ENCODE data around the gene CAB39L.

CAB39L gene

DNA sequence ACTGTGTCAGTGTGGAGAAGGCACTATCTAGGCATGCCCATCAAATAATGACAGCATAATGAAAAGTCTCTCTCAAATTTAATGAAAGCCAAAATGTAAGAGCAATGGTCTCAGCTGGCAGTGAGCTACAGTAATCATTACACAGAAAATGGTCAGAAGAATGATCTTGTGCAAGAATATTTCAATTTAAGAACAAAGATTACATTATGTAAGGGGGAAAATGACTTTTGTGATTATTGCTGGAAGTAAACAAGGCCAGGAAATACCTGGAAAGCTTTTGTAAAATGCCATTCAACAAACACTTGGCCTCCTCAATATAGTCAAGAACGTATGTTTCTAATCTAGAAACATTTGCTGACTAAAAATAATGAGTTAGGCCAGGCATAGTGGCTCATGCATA lies 89.1 kb downstream of the CAB39L start:
- Histone ChIP-seq H3K4me1 (ENCODE audit: control insufficient read depth in 2 of 2, insufficient read depth in 2 of 2, low read length in 2 of 2) (no peaks in the 10 kb centered on the region), H3K27ac (ENCODE audit: low read depth in 2 of 2, low read length in 2 of 2) (no peak overlapping the region), H3K36me3 (ENCODE audit: control insufficient read depth in 2 of 2, insufficient read depth in 2 of 2, low read length in 2 of 2) (peaks cover 0 to 5% of the 10 kb centered on the region in 2 donors), H3K27me3 (ENCODE audit: control insufficient read depth in 2 of 2, insufficient read depth in 2 of 2, low read length in 2 of 2) (no peaks in the 10 kb centered on the region), H3K4me3 (ENCODE audit: low read length in 2 of 2) (no peak overlapping the region), H3K9me3 (ENCODE audit: control insufficient read depth in 2 of 2, low read length in 2 of 2) (no peaks in the 10 kb centered on the region), H3K9ac (ENCODE audit: low read depth in 1 of 2, low read length in 2 of 2) (no peak overlapping the region)

GRCh38 chr13:49353908-49354307 lies 90.0 kb downstream of the CAB39L start:
- Histone ChIP-seq H3K9me3 (ENCODE audit: control insufficient read depth in 2 of 2, low read length in 2 of 2) (no peaks in the 10 kb centered on the region), H3K9ac (ENCODE audit: low read depth in 1 of 2, low read length in 2 of 2) (no peak overlapping the region), H3K36me3 (ENCODE audit: control insufficient read depth in 2 of 2, insufficient read depth in 2 of 2, low read length in 2 of 2) (peaks cover 0 to 2% of the 10 kb centered on the region in 2 donors), H3K27ac (ENCODE audit: low read depth in 2 of 2, low read length in 2 of 2) (peak overlapping the region in 1 of 2 donors; percentile 5), H3K4me1 (ENCODE audit: control insufficient read depth in 2 of 2, insufficient read depth in 2 of 2, low read length in 2 of 2) (no peaks in the 10 kb centered on the region), H3K27me3 (ENCODE audit: control insufficient read depth in 2 of 2, insufficient read depth in 2 of 2, low read length in 2 of 2) (no peaks in the 10 kb centered on the region), H3K4me3 (ENCODE audit: low read length in 2 of 2) (no peak overlapping the region)

DNA sequence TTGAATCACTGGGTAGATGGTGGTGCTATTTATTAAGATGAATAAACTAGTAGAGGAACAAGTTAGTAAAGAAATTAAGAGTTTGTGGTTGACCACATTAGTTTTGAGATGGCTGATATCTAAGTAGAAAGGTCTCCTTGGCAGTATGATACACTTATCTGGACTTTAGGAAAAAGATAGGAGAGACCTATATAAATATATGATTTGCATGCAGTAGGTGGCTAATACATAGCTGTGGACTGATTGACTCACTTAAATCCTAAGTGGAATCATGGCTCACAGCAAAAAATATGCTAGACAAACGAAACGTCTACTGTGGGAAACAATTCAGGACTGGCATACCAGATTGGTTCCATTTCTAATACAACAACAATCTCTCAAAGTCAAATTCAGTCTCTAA lies 92.0 kb downstream of the CAB39L start:
- Histone ChIP-seq H3K4me3 (ENCODE audit: low read length in 2 of 2) (no peak overlapping the region), H3K36me3 (ENCODE audit: control insufficient read depth in 2 of 2, insufficient read depth in 2 of 2, low read length in 2 of 2) (peaks cover 0 to 2% of the 10 kb centered on the region in 2 donors), H3K9me3 (ENCODE audit: control insufficient read depth in 2 of 2, low read length in 2 of 2) (no peaks in the 10 kb centered on the region), H3K27ac (ENCODE audit: low read depth in 2 of 2, low read length in 2 of 2) (no peak overlapping the region), H3K27me3 (ENCODE audit: control insufficient read depth in 2 of 2, insufficient read depth in 2 of 2, low read length in 2 of 2) (no peaks in the 10 kb centered on the region), H3K9ac (ENCODE audit: low read depth in 1 of 2, low read length in 2 of 2) (no peak overlapping the region), H3K4me1 (ENCODE audit: control insufficient read depth in 2 of 2, insufficient read depth in 2 of 2, low read length in 2 of 2) (no peaks in the 10 kb centered on the region)

DNA sequence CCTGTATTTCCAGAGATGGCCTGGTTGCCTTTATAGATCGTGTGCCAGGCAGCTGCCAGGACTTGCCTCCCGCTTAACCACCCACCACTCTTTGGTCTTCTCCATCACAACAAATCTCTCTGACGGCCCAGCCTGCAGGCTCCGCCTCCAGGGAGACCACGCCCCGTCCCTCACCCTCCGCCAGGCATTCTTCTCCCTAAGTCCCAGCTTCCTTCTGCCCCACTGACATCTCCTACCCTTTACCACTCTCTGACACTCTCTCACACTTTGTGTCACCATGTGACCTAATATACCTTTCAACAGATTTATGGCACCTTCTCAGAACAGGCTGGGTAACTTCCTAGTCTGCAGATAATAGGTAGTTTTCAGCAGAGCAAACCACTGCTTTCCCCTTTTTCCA lies 95.1 kb downstream of the CAB39L start:
- H3K27me3 ChIP-seq (ENCODE audit: control insufficient read depth in 2 of 2, insufficient read depth in 2 of 2, low read length in 2 of 2), result no peaks in the 10 kb centered on the region
- H3K36me3 ChIP-seq (ENCODE audit: control insufficient read depth in 2 of 2, insufficient read depth in 2 of 2, low read length in 2 of 2), result peaks cover 0 to 2% of the 10 kb centered on the region in 2 donors
- H3K9me3 ChIP-seq (ENCODE audit: control insufficient read depth in 2 of 2, low read length in 2 of 2), result no peaks in the 10 kb centered on the region
- H3K27ac ChIP-seq (ENCODE audit: low read depth in 2 of 2, low read length in 2 of 2), result no peak overlapping the region
- H3K4me3 ChIP-seq (ENCODE audit: low read length in 2 of 2), result no peak overlapping the region
- H3K4me1 ChIP-seq (ENCODE audit: control insufficient read depth in 2 of 2, insufficient read depth in 2 of 2, low read length in 2 of 2), result no peaks in the 10 kb centered on the region
- no peak overlapping the region for H3K9ac ChIP-seq (ENCODE audit: low read depth in 1 of 2, low read length in 2 of 2)

GRCh38 chr13:49347650-49348385 lies 96.0 kb downstream of the CAB39L start:
- Histone ChIP-seq H3K27me3 (ENCODE audit: control insufficient read depth in 2 of 2, insufficient read depth in 2 of 2, low read length in 2 of 2) (no peaks in the 10 kb centered on the region), H3K36me3 (ENCODE audit: control insufficient read depth in 2 of 2, insufficient read depth in 2 of 2, low read length in 2 of 2) (peaks cover 0 to 2% of the 10 kb centered on the region in 2 donors), H3K27ac (ENCODE audit: low read depth in 2 of 2, low read length in 2 of 2) (no peak overlapping the region), H3K9ac (ENCODE audit: low read depth in 1 of 2, low read length in 2 of 2) (no peak overlapping the region), H3K4me1 (ENCODE audit: control insufficient read depth in 2 of 2, insufficient read depth in 2 of 2, low read length in 2 of 2) (no peaks in the 10 kb centered on the region), H3K4me3 (ENCODE audit: low read length in 2 of 2) (no peak overlapping the region), H3K9me3 (ENCODE audit: control insufficient read depth in 2 of 2, low read length in 2 of 2) (no peaks in the 10 kb centered on the region)

DNA sequence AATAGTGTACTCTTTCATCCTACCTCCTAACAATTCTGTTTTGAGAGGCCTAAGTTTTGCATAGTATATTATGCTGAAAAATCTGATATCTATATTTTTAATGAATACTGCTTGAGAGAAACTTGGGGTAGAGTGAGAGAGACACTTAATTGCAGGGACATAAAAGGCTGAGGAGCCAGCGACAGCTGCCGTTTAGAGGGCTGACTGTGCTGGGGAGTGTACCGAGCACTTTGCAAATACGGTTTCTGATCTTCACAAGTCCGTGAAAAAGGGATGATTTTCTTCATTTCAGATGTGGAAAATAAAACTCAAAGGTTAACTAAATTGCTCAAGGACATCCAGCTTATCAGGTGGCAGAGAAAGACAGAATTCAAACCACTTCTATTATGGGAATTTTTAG lies 97.4 kb downstream of the CAB39L start:
- peaks cover 0 to 2% of the 10 kb centered on the region in 2 donors for H3K36me3 ChIP-seq (ENCODE audit: control insufficient read depth in 2 of 2, insufficient read depth in 2 of 2, low read length in 2 of 2)
- H3K9ac ChIP-seq (ENCODE audit: low read depth in 1 of 2, low read length in 2 of 2), result no peak overlapping the region
- H3K27me3 ChIP-seq (ENCODE audit: control insufficient read depth in 2 of 2, insufficient read depth in 2 of 2, low read length in 2 of 2), result no peaks in the 10 kb centered on the region
- no peak overlapping the region for H3K27ac ChIP-seq (ENCODE audit: low read depth in 2 of 2, low read length in 2 of 2)
- H3K9me3 ChIP-seq (ENCODE audit: control insufficient read depth in 2 of 2, low read length in 2 of 2), result no peaks in the 10 kb centered on the region
- H3K4me1 ChIP-seq (ENCODE audit: control insufficient read depth in 2 of 2, insufficient read depth in 2 of 2, low read length in 2 of 2), result no peaks in the 10 kb centered on the region
- H3K4me3 ChIP-seq (ENCODE audit: low read length in 2 of 2), result no peak overlapping the region

- Histone ChIP-seq H3K36me3 (ENCODE audit: control insufficient read depth in 2 of 2, insufficient read depth in 2 of 2, low read length in 2 of 2) (no peaks in the 10 kb centered on the region), H3K27me3 (ENCODE audit: control insufficient read depth in 2 of 2, insufficient read depth in 2 of 2, low read length in 2 of 2) (no peaks in the 10 kb centered on the region), H3K27ac (ENCODE audit: low read depth in 2 of 2, low read length in 2 of 2) (no peak overlapping the region)
Measured at GRCh38 chr13:49343731-49344130, 100.1 kb downstream of the CAB39L start.

DNA sequence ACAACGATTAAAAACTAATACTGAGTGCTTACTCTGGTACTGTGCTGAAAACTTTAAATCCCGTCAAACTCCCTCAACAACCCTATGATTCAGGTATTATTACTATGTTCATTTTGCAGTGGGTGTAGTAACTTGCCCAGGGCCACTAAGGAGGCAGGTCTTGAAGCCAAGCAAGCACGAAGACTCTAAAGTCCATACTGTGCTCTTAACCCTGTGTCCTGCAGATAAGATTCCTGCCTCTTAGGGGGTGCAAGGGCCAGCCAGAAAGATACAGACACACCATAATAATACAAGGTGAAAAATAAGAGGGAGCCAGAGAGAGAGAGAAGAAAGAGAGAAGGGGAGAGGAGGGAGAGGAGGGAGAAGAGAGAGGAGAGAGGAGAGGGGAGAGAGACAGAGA lies 100.6 kb downstream of the CAB39L start:
- H3K27ac ChIP-seq (ENCODE audit: low read depth in 2 of 2, low read length in 2 of 2), result no peak overlapping the region
- no peaks in the 10 kb centered on the region for H3K36me3 ChIP-seq (ENCODE audit: control insufficient read depth in 2 of 2, insufficient read depth in 2 of 2, low read length in 2 of 2)
- no peaks in the 10 kb centered on the region for H3K9me3 ChIP-seq (ENCODE audit: control insufficient read depth in 2 of 2, low read length in 2 of 2)
- H3K4me1 ChIP-seq (ENCODE audit: control insufficient read depth in 2 of 2, insufficient read depth in 2 of 2, low read length in 2 of 2), result no peaks in the 10 kb centered on the region
- H3K27me3 ChIP-seq (ENCODE audit: control insufficient read depth in 2 of 2, insufficient read depth in 2 of 2, low read length in 2 of 2), result no peaks in the 10 kb centered on the region
- no peak overlapping the region for H3K9ac ChIP-seq (ENCODE audit: low read depth in 1 of 2, low read length in 2 of 2)
- H3K4me3 ChIP-seq (ENCODE audit: low read length in 2 of 2), result no peak overlapping the region

More at GRCh38 chr13:49343731-49344130, 100.1 kb downstream of the CAB39L start:
- H3K4me3 ChIP-seq (ENCODE audit: low read length in 2 of 2), result no peak overlapping the region
- H3K9me3 ChIP-seq (ENCODE audit: control insufficient read depth in 2 of 2, low read length in 2 of 2), result no peaks in the 10 kb centered on the region
- H3K4me1 ChIP-seq (ENCODE audit: control insufficient read depth in 2 of 2, insufficient read depth in 2 of 2, low read length in 2 of 2), result no peaks in the 10 kb centered on the region
- no peak overlapping the region for H3K9ac ChIP-seq (ENCODE audit: low read depth in 1 of 2, low read length in 2 of 2)

GRCh38 chr13:49342454-49342853 lies 101.4 kb downstream of the CAB39L start:
- Histone ChIP-seq H3K27ac (ENCODE audit: low read depth in 2 of 2, low read length in 2 of 2) (no peak overlapping the region), H3K4me3 (ENCODE audit: low read length in 2 of 2) (no peak overlapping the region), H3K4me1 (ENCODE audit: control insufficient read depth in 2 of 2, insufficient read depth in 2 of 2, low read length in 2 of 2) (no peaks in the 10 kb centered on the region), H3K27me3 (ENCODE audit: control insufficient read depth in 2 of 2, insufficient read depth in 2 of 2, low read length in 2 of 2) (no peaks in the 10 kb centered on the region), H3K9ac (ENCODE audit: low read depth in 1 of 2, low read length in 2 of 2) (no peak overlapping the region), H3K9me3 (ENCODE audit: control insufficient read depth in 2 of 2, low read length in 2 of 2) (no peaks in the 10 kb centered on the region), H3K36me3 (ENCODE audit: control insufficient read depth in 2 of 2, insufficient read depth in 2 of 2, low read length in 2 of 2) (no peaks in the 10 kb centered on the region)

- Histone ChIP-seq H3K36me3 (ENCODE audit: control insufficient read depth in 2 of 2, insufficient read depth in 2 of 2, low read length in 2 of 2) (no peaks in the 10 kb centered on the region), H3K9me3 (ENCODE audit: control insufficient read depth in 2 of 2, low read length in 2 of 2) (no peaks in the 10 kb centered on the region), H3K4me3 (ENCODE audit: low read length in 2 of 2) (no peak overlapping the region), H3K27ac (ENCODE audit: low read depth in 2 of 2, low read length in 2 of 2) (no peak overlapping the region), H3K4me1 (ENCODE audit: control insufficient read depth in 2 of 2, insufficient read depth in 2 of 2, low read length in 2 of 2) (no peaks in the 10 kb centered on the region), H3K27me3 (ENCODE audit: control insufficient read depth in 2 of 2, insufficient read depth in 2 of 2, low read length in 2 of 2) (no peaks in the 10 kb centered on the region), H3K9ac (ENCODE audit: low read depth in 1 of 2, low read length in 2 of 2) (no peak overlapping the region)
Measured at GRCh38 chr13:49341941-49342340, 101.9 kb downstream of the CAB39L start.

All from mucosa of rectum (tissue), 2 donors.